Mesendoderm (in vitro differentiated cells): ENCODE results near the gene ATF1.

Experiments used
- DNase-seq: peaks from one replicate; pipeline ENCODE4 v3.0.0; 2013
- H2AK5ac ChIP-seq: 2 replicates; pipeline ENCODE4 v1.6.1; 2013; ENCODE audit warnings: low read length, inconsistent platforms
- H2BK120ac ChIP-seq: 2 replicates; pipeline ENCODE4 v1.6.1; 2013; ENCODE audit warnings: low read depth, mild to moderate bottlenecking, low read length, moderate library complexity, mixed read lengths
- H2BK15ac ChIP-seq: replicated peaks from 2 replicates; pipeline ENCODE4 v1.6.1; 2013; ENCODE audit warnings: low read depth, mild to moderate bottlenecking, moderate library complexity
- H2BK5ac ChIP-seq: 2 replicates; pipeline ENCODE4 v1.6.1; 2013; ENCODE audit warnings: low read length, inconsistent platforms
- H3K18ac ChIP-seq: 2 replicates; pipeline ENCODE4 v1.6.1; 2013; ENCODE audit warnings: mild to moderate bottlenecking, low read length, mixed read lengths
- H3K23ac ChIP-seq: one replicate; pipeline ENCODE4 v1.6.1; 2013; ENCODE audit warnings: low read length
- H3K27ac ChIP-seq: 2 replicates; pipeline ENCODE4 v1.5.1; 2013; ENCODE audit warnings: low read depth, mild to moderate bottlenecking, inconsistent platforms, low read length, moderate library complexity
- H3K27me3 ChIP-seq: 2 replicates; pipeline ENCODE4 v1.6.1; 2013; ENCODE audit warnings: low read length, control low read depth, mild to moderate bottlenecking, inconsistent platforms; ENCODE audit not compliant: insufficient read depth, poor library complexity
- H3K36me3 ChIP-seq: 2 replicates; pipeline ENCODE4 v1.6.1; 2013; ENCODE audit warnings: low read length, inconsistent platforms; ENCODE audit not compliant: control insufficient read depth, insufficient read depth
- H3K4ac ChIP-seq: one replicate; pipeline ENCODE4 v1.6.1; 2013; ENCODE audit warnings: low read depth, mild to moderate bottlenecking, low read length, moderate library complexity
- H3K4me1 ChIP-seq: 2 replicates; pipeline ENCODE4 v1.6.1; 2013; ENCODE audit warnings: low read depth, low read length, inconsistent platforms; ENCODE audit not compliant: control insufficient read depth
- H3K4me2 ChIP-seq: 2 replicates; pipeline ENCODE4 v1.6.1; 2013; ENCODE audit warnings: low read length
- H3K4me3 ChIP-seq: 2 replicates; pipeline ENCODE4 v1.5.1; 2013; ENCODE audit warnings: mild to moderate bottlenecking, low read length
- H3K56ac ChIP-seq: one replicate; pipeline ENCODE4 v1.6.1; 2013; ENCODE audit warnings: low read length
- H3K79me1 ChIP-seq: 2 replicates; pipeline ENCODE4 v1.6.1; 2013; ENCODE audit warnings: low read length, inconsistent platforms
- H3K79me2 ChIP-seq: 2 replicates; pipeline ENCODE4 v1.6.1; 2013; ENCODE audit warnings: mild to moderate bottlenecking, low read length; ENCODE audit not compliant: control insufficient read depth, insufficient read depth
- H3K9ac ChIP-seq: 2 replicates; pipeline ENCODE4 v1.6.1; 2013; ENCODE audit warnings: low read length, inconsistent platforms
- H4K5ac ChIP-seq: one replicate; pipeline ENCODE4 v1.6.1; 2013; ENCODE audit warnings: low read length
- H4K8ac ChIP-seq: one replicate; pipeline ENCODE4 v1.6.1; 2013; ENCODE audit warnings: low read depth, mild to moderate bottlenecking, control low read depth, low read length, moderate library complexity
- WGBS: extraction: QIAGEN DNeasy Blood & Tissue Kit; methylation state at CpG from one replicate; pipeline ENCODE4 v1.1.7; 2013; ENCODE audit warnings: low lambda C conversion rate, missing lambda C conversion rate; ENCODE audit not compliant: insufficient coverage; ENCODE audit errors: extremely low coverage; 5-methylcytosine and 5-hydroxymethylcytosine counted together

The ATF1 gene

DNA sequence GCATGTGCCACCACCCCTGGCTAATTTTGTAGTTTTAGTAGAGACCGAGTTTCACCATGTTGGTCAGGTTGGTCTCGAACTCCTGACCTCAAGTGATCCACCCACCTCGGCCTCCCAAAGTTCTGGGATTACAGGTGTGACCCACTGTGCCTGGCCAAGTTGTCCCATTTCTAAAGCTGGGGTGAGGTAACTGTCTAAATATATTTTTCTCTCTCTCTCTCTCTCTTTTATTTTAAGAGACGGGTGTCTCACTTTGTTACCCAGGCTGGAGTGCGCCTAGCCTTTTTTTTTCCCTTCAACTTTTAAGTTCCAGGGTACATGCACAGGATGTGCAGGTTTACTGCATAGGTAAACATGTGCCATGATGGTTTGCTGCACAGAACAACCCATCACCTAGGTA lies 8.6 kb downstream of the ATF1 start:
- H3K27me3 ChIP-seq = no peaks in the 10 kb centered on the region
- H2BK5ac ChIP-seq = no peak overlapping the region
- no peak for DNase-seq
- H3K4ac ChIP-seq = no peak overlapping the region
- no peak overlapping the region for H4K5ac ChIP-seq
- no peak overlapping the region for H3K9ac ChIP-seq
- H2AK5ac ChIP-seq = no peak overlapping the region
- peaks cover 13% of the 10 kb centered on the region for H3K79me2 ChIP-seq
- no peak overlapping the region for H2BK120ac ChIP-seq
- H3K4me2 ChIP-seq = no peak overlapping the region
- H3K23ac ChIP-seq = no peak overlapping the region
- H3K36me3 ChIP-seq = no peaks in the 10 kb centered on the region
- no peak overlapping the region for H4K8ac ChIP-seq
- H3K27ac ChIP-seq = no peak overlapping the region
- no peak overlapping the region for H3K56ac ChIP-seq
- no peak overlapping the region for H2BK15ac ChIP-seq
- no peaks in the 10 kb centered on the region for H3K4me1 ChIP-seq
- no CpG with 5 or more reads among the region's 5 CpGs for WGBS
- peaks cover 3% of the 10 kb centered on the region for H3K79me1 ChIP-seq
- H3K18ac ChIP-seq = no peak overlapping the region
- H3K4me3 ChIP-seq = no peak overlapping the region

DNA sequence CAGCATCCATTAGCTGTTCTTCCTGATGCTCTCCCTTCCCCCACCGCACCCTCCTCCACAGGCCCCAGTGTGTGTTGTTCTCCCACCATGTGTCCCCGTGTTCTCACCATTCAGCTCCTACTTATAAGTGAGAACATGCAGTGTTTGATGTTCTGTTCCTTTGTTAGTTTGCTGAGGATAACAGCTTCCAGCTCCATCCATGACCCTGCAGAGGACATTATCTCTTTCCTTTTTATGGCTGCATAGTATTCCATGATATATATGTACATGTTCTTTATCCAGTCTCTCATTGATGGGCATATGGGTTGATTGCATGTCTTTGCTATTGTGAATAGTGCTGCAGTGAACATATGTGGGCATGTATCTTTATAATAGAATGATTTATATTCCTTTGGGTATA lies 9.0 kb downstream of the ATF1 start:
- H2BK120ac ChIP-seq = no peak overlapping the region
- no peaks in the 10 kb centered on the region for H3K27me3 ChIP-seq
- H3K4ac ChIP-seq = no peak overlapping the region
- no peak overlapping the region for H3K9ac ChIP-seq
- H3K4me1 ChIP-seq = no peaks in the 10 kb centered on the region
- H2BK5ac ChIP-seq = no peak overlapping the region
- no peak overlapping the region for H3K18ac ChIP-seq
- no peak overlapping the region for H2BK15ac ChIP-seq
- H3K4me3 ChIP-seq = no peak overlapping the region
- H3K36me3 ChIP-seq = no peaks in the 10 kb centered on the region
- H3K79me1 ChIP-seq = peaks cover 3% of the 10 kb centered on the region
- H3K56ac ChIP-seq = no peak overlapping the region
- H3K27ac ChIP-seq = no peak overlapping the region
- H2AK5ac ChIP-seq = no peak overlapping the region
- WGBS = no CpG with 5 or more reads among the region's 2 CpGs
- H4K8ac ChIP-seq = no peak overlapping the region
- H3K4me2 ChIP-seq = no peak overlapping the region
- H3K79me2 ChIP-seq = peaks cover 11% of the 10 kb centered on the region
- no peak overlapping the region for H4K5ac ChIP-seq
- DNase-seq = no peak
- no peak overlapping the region for H3K23ac ChIP-seq

DNA sequence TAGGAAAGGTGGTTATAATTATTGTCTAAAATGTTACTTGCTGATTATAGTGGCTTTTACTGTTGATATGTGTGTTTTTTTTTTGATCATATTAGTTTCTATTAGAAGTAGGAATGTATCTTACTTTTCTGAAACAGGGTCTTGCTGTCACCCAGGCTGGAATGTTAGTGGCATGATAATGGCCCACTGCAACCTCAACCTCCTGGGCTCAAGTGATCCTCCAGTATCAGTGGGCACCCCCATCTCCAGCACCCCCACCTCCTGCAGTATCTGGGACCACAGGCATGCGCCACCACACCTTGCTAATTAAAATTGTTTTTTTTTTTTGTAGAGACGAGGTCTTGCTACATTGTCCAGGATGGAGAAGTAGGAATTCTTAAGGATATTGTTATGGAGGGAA lies 11.3 kb downstream of the ATF1 start:
- Histone ChIP-seq H3K18ac (no peak overlapping the region), H3K36me3 (no peaks in the 10 kb centered on the region), H4K5ac (no peak overlapping the region), H3K9ac (no peak overlapping the region), H3K23ac (no peak overlapping the region), H3K27me3 (no peaks in the 10 kb centered on the region), H3K27ac (no peak overlapping the region), H2BK15ac (no peak overlapping the region), H3K4me3 (no peak overlapping the region), H3K4me1 (no peaks in the 10 kb centered on the region), H3K56ac (no peak overlapping the region), H4K8ac (no peak overlapping the region), H3K4ac (no peak overlapping the region), H2BK5ac (no peak overlapping the region), H2BK120ac (no peak overlapping the region), H3K79me1 (peaks cover 7% of the 10 kb centered on the region), H3K4me2 (no peak overlapping the region), H3K79me2 (peaks cover 12% of the 10 kb centered on the region), H2AK5ac (no peak overlapping the region)
- no peak for DNase-seq
- WGBS = no CpG with 5 or more reads among the region's 2 CpGs

DNA sequence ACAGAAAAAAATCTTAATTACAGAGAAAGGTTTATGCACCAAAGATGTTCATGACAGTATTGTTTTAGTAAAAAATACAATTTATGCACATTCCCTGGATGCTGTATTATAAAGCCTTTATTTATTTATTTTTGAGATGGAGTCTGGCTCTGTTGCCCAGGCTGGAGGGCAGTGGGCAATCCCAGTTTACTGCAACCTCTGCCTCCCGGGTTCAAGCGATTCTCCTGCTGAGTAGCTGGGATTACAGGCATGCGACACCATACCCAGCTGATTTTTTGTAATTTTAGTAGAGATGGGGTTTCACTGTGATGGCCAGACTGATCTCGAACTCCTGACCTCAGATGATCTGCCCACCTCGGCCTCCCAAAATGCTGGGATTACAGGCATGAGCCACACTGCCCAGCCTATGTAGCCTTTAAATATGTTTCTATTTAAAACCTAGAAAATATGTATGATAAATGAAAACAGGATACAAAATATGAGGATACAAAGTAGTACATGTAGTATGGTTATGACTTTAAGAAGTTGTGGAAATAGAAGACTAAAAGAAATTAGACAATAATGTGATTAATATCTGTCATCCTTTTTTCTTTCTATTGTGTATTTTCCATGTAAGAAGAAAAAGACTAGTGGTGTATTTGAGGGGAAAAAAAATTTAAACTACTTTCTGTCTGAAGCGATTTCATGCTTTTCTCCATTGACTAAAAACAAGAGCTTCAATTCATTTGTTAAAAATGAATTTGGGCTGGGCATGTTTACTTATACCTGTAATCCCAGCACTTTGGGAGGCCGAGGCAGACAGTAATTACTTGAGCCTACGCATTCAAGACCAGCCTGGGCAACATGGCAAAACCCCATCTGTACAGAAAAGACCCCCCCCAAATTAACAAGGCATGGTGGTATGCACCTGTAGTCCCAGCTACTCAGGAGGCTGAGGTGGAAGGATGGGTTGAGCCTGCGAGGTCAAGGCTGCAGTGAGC lies 13.1 kb downstream of the ATF1 start:
- H3K23ac ChIP-seq = no peak overlapping the region
- H3K9ac ChIP-seq = no peak overlapping the region
- no peak overlapping the region for H2BK5ac ChIP-seq
- H4K5ac ChIP-seq = no peak overlapping the region
- H3K79me1 ChIP-seq = peaks cover 5% of the 10 kb centered on the region
- H3K27ac ChIP-seq = no peak overlapping the region
- peaks cover 11% of the 10 kb centered on the region for H3K79me2 ChIP-seq
- H3K36me3 ChIP-seq = no peaks in the 10 kb centered on the region
- H2BK120ac ChIP-seq = no peak overlapping the region
- WGBS = no CpG with 5 or more reads among the region's 9 CpGs
- no peak overlapping the region for H3K4me3 ChIP-seq
- no peak overlapping the region for H3K18ac ChIP-seq
- no peak overlapping the region for H3K56ac ChIP-seq
- no peak for DNase-seq
- H2AK5ac ChIP-seq = no peak overlapping the region
- no peak overlapping the region for H3K4me2 ChIP-seq
- no peak overlapping the region for H4K8ac ChIP-seq
- no peaks in the 10 kb centered on the region for H3K27me3 ChIP-seq
- H3K4ac ChIP-seq = no peak overlapping the region
- no peak overlapping the region for H2BK15ac ChIP-seq
- H3K4me1 ChIP-seq = no peaks in the 10 kb centered on the region

DNA sequence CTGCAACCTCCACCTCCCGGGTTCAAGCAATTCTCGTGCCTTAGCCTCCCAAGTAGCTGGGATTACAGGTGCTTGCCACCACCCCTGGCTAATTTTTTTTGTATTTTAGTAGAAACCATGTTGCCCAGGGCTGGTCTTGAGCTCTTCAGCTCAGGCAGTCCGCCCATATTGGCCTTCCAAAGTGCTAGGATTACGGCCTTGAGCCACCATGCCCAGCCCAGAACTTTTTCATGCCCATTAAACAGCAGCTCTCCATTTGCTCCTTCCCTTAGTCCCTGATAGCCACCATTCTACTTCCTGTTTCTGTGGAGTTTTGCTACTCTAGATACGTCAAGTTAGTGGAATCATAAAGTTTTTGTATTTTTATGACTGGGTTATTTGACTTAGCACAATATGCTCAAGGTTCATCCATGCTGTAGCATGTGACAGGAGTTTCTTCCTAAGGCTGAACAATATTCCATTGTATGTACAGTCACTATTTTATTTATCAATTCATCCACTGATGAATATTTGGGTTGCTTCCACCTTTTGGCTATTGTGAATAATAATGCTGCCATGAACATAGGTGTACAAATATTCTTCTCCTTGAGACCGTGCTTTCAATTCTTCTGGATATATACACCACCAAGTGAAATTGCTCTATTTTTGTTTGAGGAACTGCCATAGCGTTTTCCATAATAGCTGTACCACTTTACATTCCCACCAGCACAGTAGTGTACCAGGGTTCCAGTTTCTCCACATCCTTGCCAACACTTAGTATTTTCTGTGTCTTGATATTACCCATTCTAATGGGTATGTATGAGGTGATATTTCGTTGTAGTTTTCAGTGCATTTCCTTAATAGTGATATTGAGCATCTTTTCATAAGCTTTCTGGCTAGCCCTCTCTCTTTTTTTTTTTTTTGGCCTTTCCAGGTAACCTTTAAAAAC lies 15.0 kb downstream of the ATF1 start:
- Histone ChIP-seq H3K4me1 (no peaks in the 10 kb centered on the region), H4K5ac (no peak overlapping the region), H3K79me1 (peaks cover 5% of the 10 kb centered on the region), H2AK5ac (no peak overlapping the region), H3K4me3 (no peak overlapping the region), H3K56ac (no peak overlapping the region), H3K4ac (no peak overlapping the region), H4K8ac (no peak overlapping the region), H3K27me3 (no peaks in the 10 kb centered on the region), H2BK5ac (no peak overlapping the region), H2BK120ac (no peak overlapping the region), H3K27ac (no peak overlapping the region), H3K18ac (no peak overlapping the region), H3K23ac (no peak overlapping the region), H3K4me2 (no peak overlapping the region), H3K79me2 (peaks cover 10% of the 10 kb centered on the region), H3K36me3 (no peaks in the 10 kb centered on the region), H3K9ac (no peak overlapping the region), H2BK15ac (no peak overlapping the region)
- no CpG with 5 or more reads among the region's 8 CpGs for WGBS
- DNase-seq = no peak
